GM12892 (cell line): ENCODE data around the gene CDX1.

ENCODE experiments used
- POLR2A ChIP-seq: IDR thresholded peaks from 2 replicates; pipeline ENCODE4 v1.6.1; 2011; ENCODE audit warnings: low read depth, low read length, control low read depth
- POLR2AphosphoS5 ChIP-seq: IDR thresholded peaks from 2 replicates; pipeline ENCODE4 v1.6.1; 2011; ENCODE audit warnings: low read depth, low read length, control low read depth

GRCh38 chr5:150196986-150197385 lies 30.4 kb downstream of the CDX1 start:
- TF ChIP-seq POLR2AphosphoS5 (no peak), POLR2A (no peak)
